Activated B cell treated with CpG ODN at 0.5 μM for 24 hours (primary cell): ENCODE results near the gene UBE2D4. TPM values are rescaled to one million over a fixed set of nuclear protein-coding genes. Genes with fewer than 3 reads are reported as not detected.
"Not testable (repeated sequence)": the region's sequence is repeated elsewhere in the genome, so short reads cannot be mapped to it uniquely, and the experiment has no call there.

ENCODE experiments used
- ATAC-seq: fragments of 200-7000 bp; cut with Tn5 transposase; one replicate; pipeline ENCODE4 v1.10.0; 2021; ENCODE audit warnings: low read depth, mild to moderate bottlenecking, moderate library complexity
- CTCF ChIA-PET: fragments of 350-600 bp; sonication (Branson Sonifier 250); formaldehyde crosslinking; loops from one replicate; lab custom pipeline; 2021; ENCODE audit warnings: antibody characterized with exemption; lab: Charles Lee
- POLR2A ChIA-PET: fragments of 350-600 bp; sonication (Branson Sonifier 250); formaldehyde crosslinking; loops from one replicate; lab custom pipeline; 2021; ENCODE audit warnings: antibody characterized with exemption; lab: Charles Lee
- DNase-seq: peaks from one replicate; pipeline ENCODE4 v3.0.0; 2022
- H3K27ac Mint-ChIP-seq: one replicate; pipeline ENCODE4 v1.8.0; 2020; ENCODE audit warnings: mixed read lengths
- H3K27me3 Mint-ChIP-seq: one replicate; pipeline ENCODE4 v1.8.0; 2021; ENCODE audit warnings: mixed read lengths
- H3K36me3 Mint-ChIP-seq: one replicate; pipeline ENCODE4 v1.8.0; 2021; ENCODE audit warnings: low read depth, mixed read lengths
- H3K4me1 Mint-ChIP-seq: one replicate; pipeline ENCODE4 v1.8.0; 2021; ENCODE audit warnings: mixed read lengths
- H3K4me3 Mint-ChIP-seq: one replicate; pipeline ENCODE4 v1.8.0; 2020; ENCODE audit warnings: mild to moderate bottlenecking, mixed read lengths
- H3K9me3 Mint-ChIP-seq: one replicate; pipeline ENCODE4 v1.8.0; 2020; ENCODE audit warnings: mixed read lengths
- CTCF ChIP-seq: fragments of 200-600 bp; IDR thresholded peaks from one replicate; pipeline ENCODE4 v1.8.0; 2022; ENCODE audit warnings: antibody characterized with exemption, mild to moderate bottlenecking
- intact Hi-C: fragments of 100-400 bp; cut with micrococcal nuclease; formaldehyde crosslinking; loops from one replicate; pipeline ENCODE4 v1.15.1; 2024
- total RNA-seq: library from RNA; stranded (reverse); gene quantifications from 2 replicates; pipeline ENCODE4 v1.2.3, GENCODE V29; 2022

UBE2D4 gene
- total RNA-seq, 1 donor from 2014 or later = 18.9 TPM

- CTCF ChIA-PET = no interaction called here
- Mint-ChIP-seq H3K27ac (no peak overlapping the region), H3K4me3 (no peak overlapping the region), H3K4me1 (peaks cover 29% of the 10 kb centered on the region), H3K36me3 (peaks cover 14% of the 10 kb centered on the region), H3K9me3 (no peaks in the 10 kb centered on the region), H3K27me3 (no peaks in the 10 kb centered on the region)
- intact Hi-C loops = no loop called here
- no peak for ATAC-seq
- POLR2A ChIA-PET = no interaction called here
- no peak for DNase-seq
- no peak for TF ChIP-seq CTCF
Measured at GRCh38 chr7:43890468-43890867, 35.8 kb upstream of the UBE2D4 start.

- H3K27ac Mint-ChIP-seq = no peak overlapping the region
- TF ChIP-seq CTCF = no peak
- H3K36me3 Mint-ChIP-seq = peaks cover 12% of the 10 kb centered on the region
- H3K27me3 Mint-ChIP-seq = no peaks in the 10 kb centered on the region
- intact Hi-C loops = no loop called here
- ChIA-PET CTCF (no interaction called here), POLR2A (no interaction called here)
- no peak overlapping the region for H3K4me3 Mint-ChIP-seq
- H3K9me3 Mint-ChIP-seq = no peaks in the 10 kb centered on the region
- peaks cover 29% of the 10 kb centered on the region for H3K4me1 Mint-ChIP-seq
- ATAC-seq = no peak
- DNase-seq = no peak
Measured at GRCh38 chr7:43891069-43891955, 34.9 kb upstream of the UBE2D4 start.

GRCh38 chr7:43895847-43896415 lies 30.3 kb upstream of the UBE2D4 start:
- H3K27me3 Mint-ChIP-seq = no peaks in the 10 kb centered on the region
- H3K27ac Mint-ChIP-seq = no peak overlapping the region
- CTCF ChIA-PET = no interaction called here
- DNase-seq (no peak), ATAC-seq (no peak)
- intact Hi-C loops = no loop called here
- TF ChIP-seq CTCF = no peak
- POLR2A ChIA-PET = interaction anchor here (0.7 kb wide), 1 partner anchor 140 kb away, joined by 6 read pairs; no protein-coding TSS in a partner anchor
- H3K4me3 Mint-ChIP-seq = no peak overlapping the region
- H3K36me3 Mint-ChIP-seq = peaks cover 10% of the 10 kb centered on the region
- peaks cover 13% of the 10 kb centered on the region for H3K4me1 Mint-ChIP-seq
- H3K9me3 Mint-ChIP-seq = no peaks in the 10 kb centered on the region

- H3K4me1 Mint-ChIP-seq, H3K27me3 Mint-ChIP-seq, CTCF ChIA-PET, intact Hi-C loops, ATAC-seq, H3K36me3 Mint-ChIP-seq, H3K9me3 Mint-ChIP-seq, DNase-seq, H3K4me3 Mint-ChIP-seq, H3K27ac Mint-ChIP-seq: not testable (repeated sequence)
- POLR2A ChIA-PET = interaction anchor here (0.7 kb wide), 1 partner anchor 29 kb away, joined by 4 read pairs; the partner anchor contains the start of gene MRPS24
Measured at GRCh38 chr7:43898571-43898970, 27.7 kb upstream of the UBE2D4 start.

- Mint-ChIP-seq H3K36me3 (peaks cover 3% of the 10 kb centered on the region), H3K4me1 (peaks cover 22% of the 10 kb centered on the region), H3K4me3 (no peak overlapping the region), H3K27ac (no peak overlapping the region), H3K9me3 (no peaks in the 10 kb centered on the region), H3K27me3 (no peaks in the 10 kb centered on the region)
- DNase-seq = no peak
- ATAC-seq = no peak
- CTCF ChIA-PET = no interaction called here
- TF ChIP-seq CTCF = no peak
- POLR2A ChIA-PET = no interaction called here
- intact Hi-C loops = no loop called here
Measured at GRCh38 chr7:43902542-43903054, 23.6 kb upstream of the UBE2D4 start.
